PC-9 (cell line): ENCODE results near the gene RADIL. TPM values are rescaled to one million over a fixed set of nuclear protein-coding genes. Genes with fewer than 3 reads are reported as not detected.

Source experiments
- BruUV-seq: library from RNA; stranded (reverse); fragments of 400-500 nt; replicated peaks from 2 replicates; lab custom pipeline; 2021; lab: Mats Ljungman, UMichigan
- CTCF ChIA-PET: fragments of 300-600 bp; sonication (Branson Sonifier 250); formaldehyde crosslinking; loops from one replicate; lab custom pipeline; 2022; ENCODE audit warnings: antibody characterized with exemption; lab: Charles Lee
- POLR2A ChIA-PET: fragments of 300-600 bp; sonication (Branson Sonifier 250); formaldehyde crosslinking; loops from one replicate; lab custom pipeline; 2022; ENCODE audit warnings: antibody characterized with exemption; ENCODE audit not compliant: unreplicated experiment; lab: Charles Lee
- DNase-seq, 2 experiments: peaks; one replicate each; pipeline versions ENCODE4 v3.0.0 to v3.0.0-alpha.2; 2015 to 2022; ENCODE audit warnings: mixed read lengths in 1 of 2
- H2AFZ ChIP-seq: fragments of 200-600 bp; sonication (generic); 2 replicates; pipeline ENCODE4 v1.8.1; 2017; ENCODE audit warnings: antibody characterized with exemption
- H3F3A ChIP-seq: fragments of 200-600 bp; sonication (generic); 2 replicates; pipeline ENCODE4 v1.8.1; 2017; ENCODE audit warnings: antibody characterized with exemption, mild to moderate bottlenecking, low read depth; ENCODE audit not compliant: insufficient read depth
- H3K27ac ChIP-seq: fragments of 200-600 bp; sonication (generic); 2 replicates; pipeline ENCODE4 v1.6.1; 2016; ENCODE audit warnings: mixed run types
- H3K27me3 ChIP-seq: fragments of 200-600 bp; sonication (generic); 2 replicates; pipeline ENCODE4 v1.6.1; 2016; ENCODE audit warnings: low read depth, mixed run types; ENCODE audit not compliant: insufficient read depth
- H3K36me3 ChIP-seq: fragments of 200-600 bp; sonication (generic); 2 replicates; pipeline ENCODE4 v1.6.1; 2016; ENCODE audit warnings: low read depth, mixed run types
- H3K4me1 ChIP-seq: fragments of 200-600 bp; sonication (generic); replicated peaks from 2 replicates; pipeline ENCODE4 v1.6.1; 2016; ENCODE audit warnings: mixed run types; ENCODE audit not compliant: insufficient read depth
- H3K4me2 ChIP-seq: fragments of 200-600 bp; sonication (generic); 2 replicates; pipeline ENCODE4 v1.6.1; 2017; ENCODE audit warnings: mixed run types
- H3K4me3 ChIP-seq: fragments of 200-600 bp; sonication (generic); 2 replicates; pipeline ENCODE4 v1.6.1; 2016; ENCODE audit warnings: mixed run types
- H3K79me2 ChIP-seq: fragments of 200-600 bp; sonication (generic); 2 replicates; pipeline ENCODE4 v1.6.1; 2017; ENCODE audit warnings: low read depth, mixed run types
- H3K9me2 ChIP-seq: fragments of 200-600 bp; sonication (generic); 2 replicates; pipeline ENCODE4 v1.8.1; 2017; ENCODE audit warnings: mild to moderate bottlenecking; ENCODE audit not compliant: insufficient read depth
- H3K9me3 ChIP-seq: fragments of 200-600 bp; sonication (generic); 2 replicates; pipeline ENCODE4 v1.8.1; 2016; ENCODE audit warnings: low read depth; ENCODE audit not compliant: insufficient read depth
- H4K20me1 ChIP-seq: fragments of 200-600 bp; sonication (generic); 2 replicates; pipeline ENCODE4 v1.8.1; 2017; ENCODE audit not compliant: insufficient read depth
- EZH2 ChIP-seq: fragments of 200-600 bp; sonication (generic); IDR thresholded peaks from 2 replicates; pipeline ENCODE4 v1.8.0; 2017; ENCODE audit warnings: antibody characterized with exemption, low read depth
- intact Hi-C: fragments of 100-400 bp; cut with micrococcal nuclease; formaldehyde crosslinking; loops from one replicate; pipeline ENCODE4 v1.10.0; 2022; ENCODE audit not compliant: unreplicated experiment
- total RNA-seq: library from RNA; stranded (reverse); gene quantifications from 2 replicates; pipeline ENCODE4 v1.2.3, GENCODE V29; 2021
- TF ChIP-seq, protein P1 (sequence below): fragments of 200-600 bp; sonication (generic); conservative IDR thresholded peaks from 2 replicates; pipeline ENCODE4 v1.6.1; 2017; ENCODE audit warnings: mixed run types, antibody characterized with exemption, mild to moderate bottlenecking, moderate library complexity

RADIL gene
- total RNA-seq, 1 experiment from 2014 or later = 0.35 TPM

DNA sequence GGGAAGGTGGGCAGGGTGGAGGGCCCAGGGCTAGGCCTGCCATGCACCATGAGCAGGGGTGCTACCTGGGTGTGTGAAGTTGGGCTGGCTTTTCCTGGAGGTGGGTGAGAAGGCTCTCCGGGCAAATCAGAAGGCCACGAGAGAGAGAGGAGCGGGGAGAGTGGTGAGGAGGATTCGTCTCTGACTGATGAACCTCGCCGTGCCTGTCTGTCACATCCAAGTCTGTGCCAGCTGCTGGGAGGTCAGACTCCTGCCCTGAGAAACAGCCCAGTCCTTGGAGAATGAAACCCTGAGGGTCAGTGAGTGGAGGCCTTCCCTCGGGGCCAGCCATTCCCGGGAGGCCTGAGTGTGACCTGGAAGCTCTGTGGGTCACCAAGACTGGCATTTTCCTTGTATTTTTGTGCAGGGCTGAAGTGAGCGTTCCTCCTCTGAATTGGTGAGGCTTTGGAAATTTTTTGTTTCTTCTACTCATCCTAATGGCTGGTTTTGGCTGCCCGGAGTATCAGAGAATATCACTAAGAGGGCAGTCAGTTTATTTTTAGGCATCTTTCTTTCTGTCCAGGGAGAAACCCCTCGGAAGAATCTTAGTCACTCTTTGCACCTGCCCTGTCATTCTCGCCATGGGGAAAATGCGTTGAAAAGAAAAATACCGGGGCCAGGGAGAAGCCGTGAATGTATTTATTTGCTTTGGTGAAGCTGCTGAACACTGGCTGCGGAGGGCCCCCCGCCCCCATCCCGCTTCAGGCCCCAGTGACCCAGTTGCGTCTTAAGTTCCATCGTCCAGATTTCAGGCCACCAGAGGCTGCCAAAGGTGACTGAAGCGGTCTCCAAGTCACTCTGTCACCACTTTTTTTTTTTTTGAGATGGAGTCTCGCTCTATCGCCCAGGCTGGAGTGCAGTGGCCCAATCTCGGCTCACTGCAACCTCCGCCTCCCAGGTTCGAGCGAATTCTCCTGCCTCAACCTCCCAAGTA lies 114.6 kb downstream of the RADIL start:
- Histone ChIP-seq H3K27ac (no peak overlapping the region), H3K9me3 (no peaks in the 10 kb centered on the region), H3K36me3 (no peaks in the 10 kb centered on the region), H3K27me3 (no peaks in the 10 kb centered on the region), H3K4me2 (no peak overlapping the region), H2AFZ (no peak overlapping the region), H3K4me3 (no peak overlapping the region), H3K4me1 (no peaks in the 10 kb centered on the region), H3K9me2 (no peaks in the 10 kb centered on the region), H3K79me2 (no peaks in the 10 kb centered on the region), H4K20me1 (peaks cover 13% of the 10 kb centered on the region), H3F3A (peaks cover 17% of the 10 kb centered on the region; the same call in 1 of the 2 replicates)
- DNase-seq = no peak
- TF ChIP-seq, protein P1, sequence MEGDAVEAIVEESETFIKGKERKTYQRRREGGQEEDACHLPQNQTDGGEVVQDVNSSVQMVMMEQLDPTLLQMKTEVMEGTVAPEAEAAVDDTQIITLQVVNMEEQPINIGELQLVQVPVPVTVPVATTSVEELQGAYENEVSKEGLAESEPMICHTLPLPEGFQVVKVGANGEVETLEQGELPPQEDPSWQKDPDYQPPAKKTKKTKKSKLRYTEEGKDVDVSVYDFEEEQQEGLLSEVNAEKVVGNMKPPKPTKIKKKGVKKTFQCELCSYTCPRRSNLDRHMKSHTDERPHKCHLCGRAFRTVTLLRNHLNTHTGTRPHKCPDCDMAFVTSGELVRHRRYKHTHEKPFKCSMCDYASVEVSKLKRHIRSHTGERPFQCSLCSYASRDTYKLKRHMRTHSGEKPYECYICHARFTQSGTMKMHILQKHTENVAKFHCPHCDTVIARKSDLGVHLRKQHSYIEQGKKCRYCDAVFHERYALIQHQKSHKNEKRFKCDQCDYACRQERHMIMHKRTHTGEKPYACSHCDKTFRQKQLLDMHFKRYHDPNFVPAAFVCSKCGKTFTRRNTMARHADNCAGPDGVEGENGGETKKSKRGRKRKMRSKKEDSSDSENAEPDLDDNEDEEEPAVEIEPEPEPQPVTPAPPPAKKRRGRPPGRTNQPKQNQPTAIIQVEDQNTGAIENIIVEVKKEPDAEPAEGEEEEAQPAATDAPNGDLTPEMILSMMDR = no peak
- no peak for TF ChIP-seq EZH2
- BruUV-seq = no TSS peak
- CTCF ChIA-PET = interaction anchor here (0.7 kb wide), 1 partner anchor 45 kb away, joined by 3 read pairs; no protein-coding TSS in a partner anchor
- intact Hi-C loops = no loop called here
- POLR2A ChIA-PET = no interaction called here

DNA sequence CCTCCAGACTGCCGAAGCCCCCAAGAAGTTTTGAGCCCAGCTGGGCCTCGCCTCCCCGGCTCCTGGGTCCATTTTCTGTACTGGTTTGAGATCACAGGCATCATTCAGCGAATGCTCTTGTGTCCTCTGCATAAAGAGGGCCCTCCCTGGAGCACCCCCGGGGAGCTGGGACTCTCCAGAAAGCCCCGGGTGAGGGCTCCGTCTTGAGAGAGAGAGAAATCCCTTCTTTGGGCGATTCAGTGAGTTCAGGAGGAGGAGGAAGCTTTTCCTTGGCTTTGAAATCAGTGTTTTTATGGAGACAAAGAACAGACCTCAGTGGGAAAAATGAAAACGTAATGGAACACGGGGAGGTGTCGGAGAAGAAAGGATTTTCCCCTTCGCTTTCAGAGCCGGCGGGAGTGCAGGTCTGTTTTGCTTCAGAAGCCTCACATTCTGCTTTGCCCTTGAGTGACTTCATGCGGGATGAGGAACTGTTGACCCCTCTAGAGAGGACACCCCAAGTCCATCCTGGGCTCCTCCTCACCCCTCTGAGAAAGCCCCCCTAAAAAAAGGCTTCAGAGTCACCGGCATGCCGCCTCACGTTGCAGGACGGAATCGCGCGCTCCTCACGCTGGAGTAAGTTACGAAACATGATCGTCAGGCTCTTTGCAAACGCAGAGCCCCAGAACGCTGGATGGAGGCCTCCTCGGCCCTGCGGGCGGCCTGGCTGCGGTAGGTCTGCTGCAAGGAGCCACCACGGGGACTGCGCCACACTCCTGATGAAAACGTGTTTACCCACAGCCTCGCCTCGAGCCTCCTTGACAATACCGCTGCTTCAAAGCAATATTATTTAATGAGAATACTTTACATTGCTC lies 116.6 kb downstream of the RADIL start:
- DNase-seq = no peak
- POLR2A ChIA-PET = no interaction called here
- TF ChIP-seq EZH2 = no peak
- TF ChIP-seq, protein P1 = no peak
- Histone ChIP-seq H3K36me3 (no peaks in the 10 kb centered on the region; the same call in 1 of the 2 replicates), H3F3A (peaks cover 11% of the 10 kb centered on the region; the same call in 1 of the 2 replicates), H3K4me2 (no peak overlapping the region), H3K9me3 (no peaks in the 10 kb centered on the region), H3K4me3 (no peak overlapping the region), H4K20me1 (peaks cover 13% of the 10 kb centered on the region), H3K79me2 (no peaks in the 10 kb centered on the region), H3K9me2 (no peaks in the 10 kb centered on the region), H3K27ac (no peak overlapping the region), H3K4me1 (no peaks in the 10 kb centered on the region), H2AFZ (no peak overlapping the region), H3K27me3 (no peaks in the 10 kb centered on the region)
- intact Hi-C loops = no loop called here
- CTCF ChIA-PET = no interaction called here
- no TSS peak for BruUV-seq

DNA sequence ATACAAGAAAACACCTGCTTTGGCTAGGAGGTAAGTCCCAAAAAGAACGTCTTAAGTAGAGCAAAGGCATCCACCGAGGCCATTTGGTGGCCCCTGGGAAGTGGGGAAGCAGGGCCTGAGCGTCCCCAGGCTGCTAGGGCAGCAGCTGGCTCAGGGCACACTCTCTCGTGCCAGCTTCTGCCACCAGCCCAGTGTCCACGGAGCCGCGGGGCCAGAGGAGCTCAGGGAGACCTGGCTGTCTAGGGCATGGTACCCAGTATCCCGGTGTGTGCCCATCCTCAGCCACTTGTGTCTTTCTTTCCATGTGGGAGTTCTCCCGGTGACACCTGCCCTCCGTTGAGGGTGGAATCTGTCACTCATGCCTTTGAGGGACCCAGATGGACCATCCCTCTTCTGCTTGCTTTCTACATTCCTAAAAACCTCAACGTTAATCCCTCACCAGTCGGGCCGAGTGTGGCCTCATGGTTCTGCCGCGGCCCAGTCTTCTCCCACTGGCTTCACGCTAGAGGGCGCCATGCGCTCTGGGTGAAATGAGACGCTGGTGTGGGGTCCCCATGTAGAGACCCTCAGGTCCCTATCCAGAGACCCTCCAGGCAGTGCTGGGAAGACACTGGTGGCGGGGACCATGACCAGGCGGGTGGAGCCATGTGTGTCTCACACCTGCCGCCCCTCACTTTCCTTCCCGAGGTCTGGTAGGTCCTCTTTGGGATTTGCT lies 117.6 kb downstream of the RADIL start:
- Histone ChIP-seq H3K4me3 (no peak overlapping the region), H3K27ac (no peak overlapping the region), H3K9me2 (no peaks in the 10 kb centered on the region), H3K9me3 (no peaks in the 10 kb centered on the region), H3F3A (peaks cover 11% of the 10 kb centered on the region; the same call in 1 of the 2 replicates), H2AFZ (no peak overlapping the region), H4K20me1 (peaks cover 13% of the 10 kb centered on the region), H3K4me1 (no peaks in the 10 kb centered on the region), H3K36me3 (no peaks in the 10 kb centered on the region; the same call in none of the 2 replicates), H3K27me3 (no peaks in the 10 kb centered on the region), H3K4me2 (no peak overlapping the region), H3K79me2 (no peaks in the 10 kb centered on the region)
- ChIA-PET POLR2A (no interaction called here), CTCF (no interaction called here)
- DNase-seq = no peak
- no TSS peak for BruUV-seq
- TF ChIP-seq EZH2 = no peak
- TF ChIP-seq, protein P1 = no peak
- intact Hi-C loops = no loop called here
